Lung (tissue), 12 donors: ENCODE data around the gene SYVN1. TPM values are rescaled to one million over a fixed set of nuclear protein-coding genes. Genes with fewer than 3 reads are reported as not detected.

Experiments used
- ATAC-seq: fragments of 200-7000 bp; cut with Tn5 transposase; one replicate; pipeline ENCODE4 v1.9.1; 2020; ENCODE audit warnings: moderate number of reproducible peaks; ENCODE audit not compliant: insufficient read depth, low FRiP score
- DNase-seq, 3 donors: peaks; one replicate each; pipeline ENCODE4 v3.0.0-alpha.2; 2013 to 2017
- H3K27ac ChIP-seq, 2 donors: one replicate each; pipeline ENCODE4 v1.5.1; 2013; ENCODE audit warnings: mild to moderate bottlenecking in 2 of 2, moderate library complexity in 2 of 2, control low read depth in 1 of 2, inconsistent platforms in 1 of 2, low read depth in 1 of 2, low read length in 1 of 2
- H3K27me3 ChIP-seq, 3 donors: one replicate each; pipeline ENCODE4 v1.5.1; 2013; ENCODE audit warnings: low read length in 2 of 3; ENCODE audit not compliant: control insufficient read depth in 3 of 3, insufficient read depth in 3 of 3
- H3K36me3 ChIP-seq, 4 donors: one replicate each; pipeline ENCODE4 v1.5.1; 2013; ENCODE audit warnings: low read length in 4 of 4, mild to moderate bottlenecking in 1 of 4, moderate library complexity in 1 of 4; ENCODE audit not compliant: control insufficient read depth in 4 of 4, insufficient read depth in 4 of 4
- H3K4me1 ChIP-seq, 5 donors: one replicate each; pipeline ENCODE4 v1.5.1; 2013; ENCODE audit warnings: low read length in 5 of 5, mild to moderate bottlenecking in 2 of 5, moderate library complexity in 1 of 5; ENCODE audit not compliant: control insufficient read depth in 5 of 5, insufficient read depth in 5 of 5
- H3K4me3 ChIP-seq: one replicate; pipeline ENCODE4 v1.5.1; 2013; ENCODE audit warnings: mild to moderate bottlenecking, control low read depth, moderate library complexity
- H3K9ac ChIP-seq, 2 donors: one replicate each; pipeline ENCODE4 v1.5.1; 2013; ENCODE audit warnings: low read length in 2 of 2, control low read depth in 1 of 2; ENCODE audit not compliant: insufficient read depth in 1 of 2
- H3K9me3 ChIP-seq, 4 donors: one replicate each; pipeline ENCODE4 v1.5.1; 2013; ENCODE audit warnings: low read length in 3 of 4, mild to moderate bottlenecking in 1 of 4, moderate library complexity in 1 of 4; ENCODE audit not compliant: control insufficient read depth in 4 of 4, insufficient read depth in 3 of 4
- WGBS, 2 donors: extraction: QIAGEN DNeasy Blood & Tissue Kit; methylation state at CpG; one replicate each; pipeline ENCODE4 v1.1.7; 2013; 5-methylcytosine and 5-hydroxymethylcytosine counted together
- polyA plus RNA-seq, 2 donors: library from polyadenylated mRNA; stranded (reverse); fragments of 200-250 nt; gene quantifications; one replicate each; pipeline ENCODE4 v1.2.1, GENCODE V29; 2013
- total RNA-seq, 2 donors: library from RNA; depleted of rRNA in 1 of 2; stranded (reverse); fragments of >200 nt in 1 of 2; gene quantifications; one replicate each; pipeline ENCODE4 v1.2.1, GENCODE V29; 2014 to 2021
- TF ChIP-seq, protein P1 (sequence below): IDR thresholded peaks from 2 replicates; pipeline ENCODE4 v1.5.1; 2012; ENCODE audit warnings: mild to moderate bottlenecking; ENCODE audit errors: control extremely low read depth, extremely low read depth
- donor health status: control.
- donor health status: control.
- donor health status: Bipolar disorder and iron deficiency.
- donor health status: healthy.
- donor health status: DM: yes; HTN: yes; CAD: no.

The SYVN1 gene
- total and polyA plus RNA-seq, 4 donors = 31.6 to 80.7 (median 37.6) TPM

- no peak overlapping the region for H3K4me3 ChIP-seq
- H3K27ac ChIP-seq = no peak overlapping the region
- H3K9ac ChIP-seq = no peak overlapping the region
- WGBS, 2 donors = 86 to 95% methylated on average over 3 of the region's 3 CpGs
- peaks cover 0 to 2% (median 0%) of the 10 kb centered on the region in 4 donors for H3K9me3 ChIP-seq
- DNase-seq = no peak
- no peak for ATAC-seq
- no peaks in the 10 kb centered on the region for H3K27me3 ChIP-seq
- no peaks in the 10 kb centered on the region for H3K36me3 ChIP-seq
- TF ChIP-seq, protein P1, sequence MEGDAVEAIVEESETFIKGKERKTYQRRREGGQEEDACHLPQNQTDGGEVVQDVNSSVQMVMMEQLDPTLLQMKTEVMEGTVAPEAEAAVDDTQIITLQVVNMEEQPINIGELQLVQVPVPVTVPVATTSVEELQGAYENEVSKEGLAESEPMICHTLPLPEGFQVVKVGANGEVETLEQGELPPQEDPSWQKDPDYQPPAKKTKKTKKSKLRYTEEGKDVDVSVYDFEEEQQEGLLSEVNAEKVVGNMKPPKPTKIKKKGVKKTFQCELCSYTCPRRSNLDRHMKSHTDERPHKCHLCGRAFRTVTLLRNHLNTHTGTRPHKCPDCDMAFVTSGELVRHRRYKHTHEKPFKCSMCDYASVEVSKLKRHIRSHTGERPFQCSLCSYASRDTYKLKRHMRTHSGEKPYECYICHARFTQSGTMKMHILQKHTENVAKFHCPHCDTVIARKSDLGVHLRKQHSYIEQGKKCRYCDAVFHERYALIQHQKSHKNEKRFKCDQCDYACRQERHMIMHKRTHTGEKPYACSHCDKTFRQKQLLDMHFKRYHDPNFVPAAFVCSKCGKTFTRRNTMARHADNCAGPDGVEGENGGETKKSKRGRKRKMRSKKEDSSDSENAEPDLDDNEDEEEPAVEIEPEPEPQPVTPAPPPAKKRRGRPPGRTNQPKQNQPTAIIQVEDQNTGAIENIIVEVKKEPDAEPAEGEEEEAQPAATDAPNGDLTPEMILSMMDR = no peak
- peaks cover 0 to 7% (median 0%) of the 10 kb centered on the region in 5 donors for H3K4me1 ChIP-seq
These were observed 32.6 kb upstream of the SYVN1 start for GRCh38 chr11:65166893-65167292.

- peaks cover 0 to 7% (median 0%) of the 10 kb centered on the region in 5 donors for H3K4me1 ChIP-seq
- TF ChIP-seq, protein P1 = no peak
- DNase-seq (peak; percentile 71 to 85 (median 83)), ATAC-seq (no peak)
- no peaks in the 10 kb centered on the region for H3K27me3 ChIP-seq
- peak overlapping the region in 1 of 2 donors; percentile 17 for H3K27ac ChIP-seq
- 52 to 75% methylated on average over 31 of the region's 31 CpGs for WGBS, 2 donors
- H3K9me3 ChIP-seq = peaks cover 0 to 2% (median 0%) of the 10 kb centered on the region in 4 donors
- no peaks in the 10 kb centered on the region for H3K36me3 ChIP-seq
- no peak overlapping the region for H3K4me3 ChIP-seq
- H3K9ac ChIP-seq = peak overlapping the region; percentile 57 to 69
These were observed 31.3 kb upstream of the SYVN1 start for GRCh38 chr11:65165410-65166317.

GRCh38 chr11:65163684-65164083 is 29.4 kb upstream of the SYVN1 start:
- H3K4me3 ChIP-seq = no peak overlapping the region
- WGBS, 2 donors = 85 to 95% methylated on average over 2 of the region's 2 CpGs
- no peak for DNase-seq
- no peak overlapping the region for H3K27ac ChIP-seq
- H3K9me3 ChIP-seq = no peaks in the 10 kb centered on the region
- TF ChIP-seq, protein P1 = no peak
- peaks cover 0 to 7% (median 0%) of the 10 kb centered on the region in 5 donors for H3K4me1 ChIP-seq
- no peaks in the 10 kb centered on the region for H3K27me3 ChIP-seq
- no peak for ATAC-seq
- H3K36me3 ChIP-seq = no peaks in the 10 kb centered on the region
- no peak overlapping the region for H3K9ac ChIP-seq
